Uterus (tissue), 4 donors: Measurements from ENCODE around the gene BECN2. TPM values are rescaled to one million over a fixed set of nuclear protein-coding genes. Genes with fewer than 3 reads are reported as not detected.
A peak's percentile ranks its signal among the peaks of the same experiment; 100 is the strongest.

Experiments
- DNase-seq, 2 donors: peaks; one replicate each; pipeline ENCODE4 v3.0.0-alpha.2; 2019 to 2020
- H3K27ac ChIP-seq, 2 donors: fragments of 200-600 bp; sonication (generic); 1 replicate in 1 of 2; 2 replicates in 1 of 2; pipeline ENCODE4 v1.5.1; 2016 to 2018
- H3K27me3 ChIP-seq, 2 donors: fragments of 200-600 bp; sonication (generic); one replicate each; pipeline ENCODE4 v1.5.1; 2018 to 2019; ENCODE audit warnings: control low read depth in 1 of 2
- H3K36me3 ChIP-seq, 2 donors: fragments of 200-600 bp; sonication (generic); one replicate each; pipeline ENCODE4 v1.5.1; 2019; ENCODE audit warnings: control low read depth in 1 of 2
- H3K4me1 ChIP-seq, 2 donors: fragments of 200-600 bp; sonication (generic); one replicate each; pipeline ENCODE4 v1.5.1; 2018 to 2019; ENCODE audit warnings: control low read depth in 1 of 2
- H3K4me3 ChIP-seq, 2 donors: fragments of 200-600 bp; sonication (generic); 1 replicate in 1 of 2; 2 replicates in 1 of 2; pipeline ENCODE4 v1.5.1; 2018 to 2019; ENCODE audit warnings: mild to moderate bottlenecking in 1 of 2
- H3K9me3 ChIP-seq, 2 donors: fragments of 200-600 bp; sonication (generic); one replicate each; pipeline ENCODE4 v1.5.1; 2019; ENCODE audit warnings: control low read depth in 1 of 2
- POLR2A ChIP-seq, 2 donors: fragments of 450-650 bp; IDR thresholded peaks; one replicate each; pipeline ENCODE4 v1.6.1; 2016; ENCODE audit warnings: antibody characterized with exemption in 2 of 2, mild to moderate bottlenecking in 1 of 2, moderate library complexity in 1 of 2
- intact Hi-C: fragments of 100-400 bp; cut with DNase I; formaldehyde crosslinking; loops from one replicate; pipeline ENCODE4 v1.15.1; 2023; ENCODE audit warnings: low total_unique reads
- total RNA-seq, 4 donors: library from RNA; depleted of rRNA in 3 of 4; stranded (reverse); fragments of >200 nt in 3 of 4; gene quantifications; one replicate each; pipeline versions ENCODE4 v1.1.0 to v1.2.4, GENCODE V29; 2014 to 2023
- TF ChIP-seq, protein P1 (sequence below), 4 experiments: fragments of 200-600 bp in 2 of 4; fragments of 450-650 bp in 2 of 4; sonication (generic) in 2 of 4; IDR thresholded peaks; one replicate each; pipeline ENCODE4 v1.5.1; 2016 to 2019; ENCODE audit warnings: antibody characterized with exemption in 4 of 4, mild to moderate bottlenecking in 2 of 4, moderate library complexity in 1 of 4
- donor health status: DM: yes; HTN: yes; CAD: no.

Gene BECN2
- total RNA-seq, 4 donors from 2014 or later: not detected

- no peak for DNase-seq
- Histone ChIP-seq H3K27me3 (no peaks in the 10 kb centered on the region), H3K36me3 (no peaks in the 10 kb centered on the region), H3K4me3 (no peak overlapping the region), H3K9me3 (no peaks in the 10 kb centered on the region), H3K27ac (no peak overlapping the region), H3K4me1 (no peaks in the 10 kb centered on the region)
- TF ChIP-seq POLR2A (IDR thresholded peaks at IDR 0.05): no peak
- TF ChIP-seq, protein P1, sequence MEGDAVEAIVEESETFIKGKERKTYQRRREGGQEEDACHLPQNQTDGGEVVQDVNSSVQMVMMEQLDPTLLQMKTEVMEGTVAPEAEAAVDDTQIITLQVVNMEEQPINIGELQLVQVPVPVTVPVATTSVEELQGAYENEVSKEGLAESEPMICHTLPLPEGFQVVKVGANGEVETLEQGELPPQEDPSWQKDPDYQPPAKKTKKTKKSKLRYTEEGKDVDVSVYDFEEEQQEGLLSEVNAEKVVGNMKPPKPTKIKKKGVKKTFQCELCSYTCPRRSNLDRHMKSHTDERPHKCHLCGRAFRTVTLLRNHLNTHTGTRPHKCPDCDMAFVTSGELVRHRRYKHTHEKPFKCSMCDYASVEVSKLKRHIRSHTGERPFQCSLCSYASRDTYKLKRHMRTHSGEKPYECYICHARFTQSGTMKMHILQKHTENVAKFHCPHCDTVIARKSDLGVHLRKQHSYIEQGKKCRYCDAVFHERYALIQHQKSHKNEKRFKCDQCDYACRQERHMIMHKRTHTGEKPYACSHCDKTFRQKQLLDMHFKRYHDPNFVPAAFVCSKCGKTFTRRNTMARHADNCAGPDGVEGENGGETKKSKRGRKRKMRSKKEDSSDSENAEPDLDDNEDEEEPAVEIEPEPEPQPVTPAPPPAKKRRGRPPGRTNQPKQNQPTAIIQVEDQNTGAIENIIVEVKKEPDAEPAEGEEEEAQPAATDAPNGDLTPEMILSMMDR (IDR thresholded peaks at IDR 0.05): no peak
- intact Hi-C loops: no loop called here
Observed at GRCh38 chr1:241924080-241924808, 33.3 kb upstream of the BECN2 start.

GRCh38 chr1:241926141-241926540, 31.4 kb upstream of the BECN2 start:
- Histone ChIP-seq H3K9me3 (no peaks in the 10 kb centered on the region), H3K27me3 (no peaks in the 10 kb centered on the region), H3K27ac (no peak overlapping the region), H3K4me1 (no peaks in the 10 kb centered on the region), H3K36me3 (no peaks in the 10 kb centered on the region), H3K4me3 (no peak overlapping the region)
- intact Hi-C loops: no loop called here
- no peak for TF ChIP-seq POLR2A (IDR thresholded peaks at IDR 0.05)
- TF ChIP-seq, protein P1 (IDR thresholded peaks at IDR 0.05): no peak
- no peak for DNase-seq

DNA sequence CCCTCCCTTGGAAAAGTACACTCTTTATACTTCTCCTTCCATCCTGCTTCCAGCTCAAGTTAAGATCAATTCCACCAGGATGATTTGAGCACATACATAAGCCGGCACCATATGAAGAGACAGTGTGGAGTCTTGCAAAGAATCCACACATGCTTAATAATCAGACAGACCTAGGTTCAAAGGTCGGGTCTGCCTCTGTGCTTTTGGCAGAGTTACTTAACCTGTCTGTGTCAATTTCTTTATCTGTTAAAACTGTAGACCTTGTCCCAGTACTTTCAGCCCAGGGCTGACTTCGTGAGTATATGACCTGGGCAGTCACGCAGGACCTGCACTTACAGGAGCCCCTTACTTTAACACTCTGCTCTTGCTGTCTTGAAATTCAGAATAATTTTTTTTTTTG, 30.2 kb upstream of the BECN2 start:
- H3K4me3 ChIP-seq: no peak overlapping the region
- H3K27me3 ChIP-seq: no peaks in the 10 kb centered on the region
- intact Hi-C loops: no loop called here
- H3K27ac ChIP-seq: no peak overlapping the region
- H3K36me3 ChIP-seq: no peaks in the 10 kb centered on the region
- no peak for TF ChIP-seq POLR2A (IDR thresholded peaks at IDR 0.05)
- TF ChIP-seq, protein P1 (IDR thresholded peaks at IDR 0.05): no peak
- no peaks in the 10 kb centered on the region for H3K9me3 ChIP-seq
- DNase-seq: no peak
- no peaks in the 10 kb centered on the region for H3K4me1 ChIP-seq

GRCh38 chr1:241932845-241933244, 24.7 kb upstream of the BECN2 start:
- Histone ChIP-seq H3K27me3 (no peaks in the 10 kb centered on the region), H3K27ac (no peak overlapping the region), H3K9me3 (no peaks in the 10 kb centered on the region), H3K36me3 (no peaks in the 10 kb centered on the region), H3K4me1 (no peaks in the 10 kb centered on the region), H3K4me3 (no peak overlapping the region)
- TF ChIP-seq, protein P1 (IDR thresholded peaks at IDR 0.05): no peak
- no peak for TF ChIP-seq POLR2A (IDR thresholded peaks at IDR 0.05)
- intact Hi-C loops: no loop called here
- DNase-seq: no peak

GRCh38 chr1:241934201-241934848, 23.2 kb upstream of the BECN2 start:
- H3K9me3 ChIP-seq: no peaks in the 10 kb centered on the region

More at GRCh38 chr1:241934201-241934848, 23.2 kb upstream of the BECN2 start:
- intact Hi-C loops: no loop called here
- Histone ChIP-seq H3K27ac (no peak overlapping the region), H3K36me3 (no peaks in the 10 kb centered on the region), H3K27me3 (no peaks in the 10 kb centered on the region), H3K4me1 (no peaks in the 10 kb centered on the region), H3K4me3 (no peak overlapping the region)
- DNase-seq: peak in 1 of 2 donors; percentile 33
- no peak for TF ChIP-seq POLR2A (IDR thresholded peaks at IDR 0.05)
- TF ChIP-seq, protein P1 (IDR thresholded peaks at IDR 0.05): no peak
